Natural killer cell (primary cell): ENCODE data around the gene RIMKLB. TPM values are rescaled to one million over a fixed set of nuclear protein-coding genes. Genes with fewer than 3 reads are reported as not detected.

Experiments used
- ATAC-seq, 3 donors: fragments of 150-1000 bp in 2 of 3; fragments of 200-7000 bp in 1 of 3; cut with Tn5 transposase; 1 replicate in 1 of 3; 2 replicates in 2 of 3; pipeline ENCODE4 v1.10.0; 2021; ENCODE audit warnings: mild to moderate bottlenecking in 2 of 3, moderate library complexity in 2 of 3
- DNase-seq, 2 donors: peaks; one replicate each; pipeline versions ENCODE4 v3.0.0 to v3.0.0-alpha.2; 2013 to 2021; ENCODE audit warnings: mixed read lengths in 1 of 2
- H3K27ac ChIP-seq: one replicate; pipeline ENCODE4 v1.5.1; 2013; ENCODE audit warnings: mild to moderate bottlenecking, low read length
- H3K27me3 ChIP-seq: one replicate; pipeline ENCODE4 v1.6.1; 2013; ENCODE audit warnings: low read length; ENCODE audit not compliant: control insufficient read depth, insufficient read depth
- H3K36me3 ChIP-seq: one replicate; pipeline ENCODE4 v1.6.1; 2013; ENCODE audit warnings: low read length; ENCODE audit not compliant: control insufficient read depth, insufficient read depth
- H3K4me1 ChIP-seq: one replicate; pipeline ENCODE4 v1.6.1; 2013; ENCODE audit warnings: low read length; ENCODE audit not compliant: control insufficient read depth, insufficient read depth
- H3K4me3 ChIP-seq: one replicate; pipeline ENCODE4 v1.5.1; 2013; ENCODE audit warnings: low read length
- H3K9me3 ChIP-seq: one replicate; pipeline ENCODE4 v1.6.1; 2013; ENCODE audit warnings: low read length; ENCODE audit not compliant: control insufficient read depth, insufficient read depth
- H3K27ac Mint-ChIP-seq, 2 donors: one replicate each; pipeline ENCODE4 v1.8.0; 2022; ENCODE audit warnings: mild to moderate bottlenecking in 2 of 2, mixed read lengths in 2 of 2, moderate library complexity in 1 of 2
- H3K27me3 Mint-ChIP-seq, 2 donors: one replicate each; pipeline ENCODE4 v1.8.0; 2022; ENCODE audit warnings: low read depth in 2 of 2, mixed read lengths in 2 of 2
- H3K36me3 Mint-ChIP-seq: one replicate; pipeline ENCODE4 v1.8.0; 2022; ENCODE audit warnings: mixed read lengths
- H3K4me1 Mint-ChIP-seq, 2 donors: one replicate each; pipeline ENCODE4 v1.8.0; 2022; ENCODE audit warnings: mixed read lengths in 2 of 2
- H3K4me3 Mint-ChIP-seq: one replicate; pipeline ENCODE4 v1.8.0; 2022; ENCODE audit warnings: mild to moderate bottlenecking, moderate library complexity, mixed read lengths
- H3K9me3 Mint-ChIP-seq, 2 donors: one replicate each; pipeline ENCODE4 v1.8.0; 2022; ENCODE audit warnings: mixed read lengths in 2 of 2
- WGBS: methylation state at CpG from one replicate; pipeline ENCODE4 v1.1.7; 2013; ENCODE audit warnings: missing lambda C conversion rate; ENCODE audit not compliant: insufficient coverage; 5-methylcytosine and 5-hydroxymethylcytosine counted together
- intact Hi-C: fragments of 100-400 bp; cut with micrococcal nuclease; formaldehyde crosslinking; loops from one replicate; pipeline ENCODE4 v1.14.2; 2022
- total RNA-seq, 4 donors: library from RNA; stranded (reverse); fragments of 120-200 nt in 1 of 4; gene quantifications; one replicate each; pipeline versions ENCODE4 v1.2.3 to v1.2.4, GENCODE V29; 2013 to 2022
- TF ChIP-seq, protein P1 (sequence below): fragments of 200-600 bp; IDR thresholded peaks from one replicate; pipeline ENCODE4 v1.8.0; 2022; ENCODE audit warnings: antibody characterized with exemption

The RIMKLB gene
- total RNA-seq, 3 donors from 2014 or later (not counting 1 experiment from before 2014, with no cell fraction given), result 13.7 to 16.3 (median 15.4) TPM

DNA sequence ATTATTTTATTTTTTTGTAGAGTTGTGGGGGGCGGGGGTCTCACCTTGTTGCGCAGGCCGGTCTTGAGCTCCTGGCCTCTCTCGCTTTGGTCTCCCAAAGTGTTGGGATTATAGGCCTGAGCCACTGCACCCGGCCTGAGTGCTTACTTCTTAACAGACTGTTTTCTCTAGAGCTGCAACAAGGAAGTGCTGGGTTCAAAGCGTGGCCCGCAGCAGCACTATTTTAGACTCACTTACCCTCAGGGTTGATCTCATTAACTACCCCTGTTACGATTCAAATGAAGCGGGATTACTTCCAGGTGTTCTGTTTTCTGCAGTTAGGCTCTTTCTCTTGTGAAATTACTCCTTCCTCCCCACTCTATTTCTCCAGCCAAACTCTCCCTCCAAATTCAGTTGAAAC lies 133.3 kb downstream of the RIMKLB start:
- no peaks in the 10 kb centered on the region for H3K36me3 ChIP-seq
- no peak for ATAC-seq
- H3K4me3 ChIP-seq, result no peak overlapping the region

DNA sequence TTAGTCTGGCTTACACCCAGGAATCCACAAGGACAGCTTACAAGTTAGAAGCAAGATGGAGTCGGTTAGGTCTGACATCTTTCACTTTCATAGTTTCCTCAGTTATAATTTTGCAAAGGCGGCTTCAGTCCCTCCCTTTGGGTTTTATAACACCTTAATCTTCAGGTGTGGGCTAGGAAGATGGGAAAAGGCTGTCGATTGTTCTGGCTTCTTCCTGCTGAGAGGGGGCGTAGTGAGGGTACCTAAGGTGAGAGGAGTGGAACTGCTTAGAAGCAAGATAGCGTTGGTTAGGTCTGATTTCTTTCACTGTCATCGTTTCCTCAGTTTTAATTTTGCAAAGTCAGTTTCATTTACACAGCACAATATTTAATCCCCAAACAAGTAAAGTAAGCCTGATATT lies 134.7 kb downstream of the RIMKLB start:
- H3K4me1 Mint-ChIP-seq, result no peaks in the 10 kb centered on the region
- H3K27ac ChIP-seq, result no peak overlapping the region
- peaks cover 16 to 27% of the 10 kb centered on the region in 2 donors for H3K27me3 Mint-ChIP-seq
- ATAC-seq (no peak), DNase-seq (no peak)
- no peaks in the 10 kb centered on the region for H3K27me3 ChIP-seq
- no peaks in the 10 kb centered on the region for H3K9me3 Mint-ChIP-seq
- no peaks in the 10 kb centered on the region for H3K9me3 ChIP-seq
- H3K4me3 ChIP-seq, result no peak overlapping the region
- H3K4me1 ChIP-seq, result no peaks in the 10 kb centered on the region
- intact Hi-C loops, result no loop called here
- no peak overlapping the region for H3K4me3 Mint-ChIP-seq
- WGBS, result 88% methylated on average over 5 of the region's 6 CpGs
- TF ChIP-seq, protein P1, sequence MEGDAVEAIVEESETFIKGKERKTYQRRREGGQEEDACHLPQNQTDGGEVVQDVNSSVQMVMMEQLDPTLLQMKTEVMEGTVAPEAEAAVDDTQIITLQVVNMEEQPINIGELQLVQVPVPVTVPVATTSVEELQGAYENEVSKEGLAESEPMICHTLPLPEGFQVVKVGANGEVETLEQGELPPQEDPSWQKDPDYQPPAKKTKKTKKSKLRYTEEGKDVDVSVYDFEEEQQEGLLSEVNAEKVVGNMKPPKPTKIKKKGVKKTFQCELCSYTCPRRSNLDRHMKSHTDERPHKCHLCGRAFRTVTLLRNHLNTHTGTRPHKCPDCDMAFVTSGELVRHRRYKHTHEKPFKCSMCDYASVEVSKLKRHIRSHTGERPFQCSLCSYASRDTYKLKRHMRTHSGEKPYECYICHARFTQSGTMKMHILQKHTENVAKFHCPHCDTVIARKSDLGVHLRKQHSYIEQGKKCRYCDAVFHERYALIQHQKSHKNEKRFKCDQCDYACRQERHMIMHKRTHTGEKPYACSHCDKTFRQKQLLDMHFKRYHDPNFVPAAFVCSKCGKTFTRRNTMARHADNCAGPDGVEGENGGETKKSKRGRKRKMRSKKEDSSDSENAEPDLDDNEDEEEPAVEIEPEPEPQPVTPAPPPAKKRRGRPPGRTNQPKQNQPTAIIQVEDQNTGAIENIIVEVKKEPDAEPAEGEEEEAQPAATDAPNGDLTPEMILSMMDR, result no peak
- no peak overlapping the region for H3K27ac Mint-ChIP-seq
- H3K36me3 Mint-ChIP-seq, result no peaks in the 10 kb centered on the region
- no peaks in the 10 kb centered on the region for H3K36me3 ChIP-seq

More for the DNA sequence above, 133.3 kb downstream of the RIMKLB start:
- intact Hi-C loops, result no loop called here
- peaks cover 18 to 38% of the 10 kb centered on the region in 2 donors for H3K27me3 Mint-ChIP-seq
- Histone ChIP-seq H3K9me3 (no peaks in the 10 kb centered on the region), H3K4me1 (no peaks in the 10 kb centered on the region), H3K27me3 (no peaks in the 10 kb centered on the region), H3K27ac (no peak overlapping the region)
- H3K4me3 Mint-ChIP-seq, result no peak overlapping the region
- no peak overlapping the region for H3K27ac Mint-ChIP-seq
- TF ChIP-seq, protein P1, result no peak
- no peak for DNase-seq
- H3K4me1 Mint-ChIP-seq, result no peaks in the 10 kb centered on the region
- H3K36me3 Mint-ChIP-seq, result no peaks in the 10 kb centered on the region
- WGBS, result 93% methylated on average over 9 of the region's 9 CpGs
- H3K9me3 Mint-ChIP-seq, result no peaks in the 10 kb centered on the region

Other genes starting within 250 kb of the RIMKLB start
- not detected for gene CLEC6A, start 242.0 kb upstream of the RIMKLB start, total RNA-seq
- 1 to 10 TPM in 1 of 3 donors, under 1 TPM in 1, not detected in 1; 0.50 to 1.7 TPM for gene CLEC4D, start 184.5 kb upstream of the RIMKLB start, total RNA-seq
- 1 to 10 TPM in 2 of 3 donors, not detected in 1; 3.3 to 9.1 TPM for gene CLEC4E, start 157.1 kb upstream of the RIMKLB start, total RNA-seq
- gene AICDA, start 85.1 kb upstream of the RIMKLB start, total RNA-seq, result not detected
- not detected for gene MFAP5, start 35.2 kb upstream of the RIMKLB start, total RNA-seq
- not detected for gene A2ML1, start 124.6 kb downstream of the RIMKLB start, total RNA-seq
- 10 to 100 TPM; 37.8 to 39.6 (median 38.6) TPM for gene PHC1, start 216.5 kb downstream of the RIMKLB start, total RNA-seq